Trophoblast cell (in vitro differentiated cells and primary cell): ENCODE data around the gene UGT2B17.
"Not testable (repeated sequence)": the region's sequence is repeated elsewhere in the genome, so short reads cannot be mapped to it uniquely, and the experiment has no call there.

Experiments used
- DNase-seq, 2 donors: peaks; one replicate each; pipeline ENCODE4 v3.0.0-alpha.2; 2016
- H2AFZ ChIP-seq: 2 replicates; pipeline ENCODE4 v1.6.1; 2013; ENCODE audit warnings: low read length, moderate library complexity, mild to moderate bottlenecking; ENCODE audit not compliant: insufficient read depth, poor library complexity
- H2AK5ac ChIP-seq: 2 replicates; pipeline ENCODE4 v1.6.1; 2013; ENCODE audit warnings: mild to moderate bottlenecking, low read length
- H2BK120ac ChIP-seq: 2 replicates; pipeline ENCODE4 v1.6.1; 2013; ENCODE audit warnings: low read length, mild to moderate bottlenecking, moderate library complexity; ENCODE audit not compliant: insufficient read depth, poor library complexity
- H2BK12ac ChIP-seq: 2 replicates; pipeline ENCODE4 v1.6.1; 2013; ENCODE audit warnings: mild to moderate bottlenecking, low read length, moderate library complexity
- H2BK5ac ChIP-seq: 2 replicates; pipeline ENCODE4 v1.6.1; 2013; ENCODE audit warnings: low read length, low read depth, moderate library complexity, mild to moderate bottlenecking; ENCODE audit not compliant: poor library complexity
- H3K14ac ChIP-seq: 2 replicates; pipeline ENCODE4 v1.6.1; 2013; ENCODE audit warnings: mild to moderate bottlenecking, low read length
- H3K18ac ChIP-seq: 2 replicates; pipeline ENCODE4 v1.6.1; 2013; ENCODE audit warnings: mild to moderate bottlenecking, low read length
- H3K23ac ChIP-seq: 2 replicates; pipeline ENCODE4 v1.6.1; 2013; ENCODE audit warnings: low read length
- H3K27ac ChIP-seq: 2 replicates; pipeline ENCODE4 v1.5.1; 2013; ENCODE audit warnings: low read depth, mild to moderate bottlenecking, inconsistent platforms, low read length, moderate library complexity
- H3K27me3 ChIP-seq: 2 replicates; pipeline ENCODE4 v1.6.1; 2013; ENCODE audit warnings: inconsistent platforms, mild to moderate bottlenecking, low read length, moderate library complexity; ENCODE audit not compliant: insufficient read depth
- H3K36me3 ChIP-seq, 2 experiments: 1 replicate in 1 of 2; 2 replicates in 1 of 2; pipeline ENCODE4 v1.6.1; 2013; ENCODE audit warnings: low read length in 2 of 2, mild to moderate bottlenecking in 2 of 2, moderate library complexity in 1 of 2; ENCODE audit not compliant: insufficient read depth in 2 of 2, control insufficient read depth in 1 of 2
- H3K4ac ChIP-seq: 2 replicates; pipeline ENCODE4 v1.6.1; 2013; ENCODE audit warnings: low read depth, mild to moderate bottlenecking, low read length, moderate library complexity
- H3K4me1 ChIP-seq, 2 experiments: 1 replicate in 1 of 2; 2 replicates in 1 of 2; pipeline ENCODE4 v1.6.1; 2013; ENCODE audit warnings: low read length in 2 of 2, mild to moderate bottlenecking in 2 of 2, moderate library complexity in 1 of 2; ENCODE audit not compliant: insufficient read depth in 2 of 2, control insufficient read depth in 1 of 2
- H3K4me2 ChIP-seq: 2 replicates; pipeline ENCODE4 v1.6.1; 2013; ENCODE audit warnings: inconsistent platforms, mild to moderate bottlenecking, low read length, moderate library complexity
- H3K4me3 ChIP-seq: 2 replicates; pipeline ENCODE4 v1.5.1; 2013; ENCODE audit warnings: mild to moderate bottlenecking, low read depth, low read length, inconsistent platforms
- H3K79me1 ChIP-seq: one replicate; pipeline ENCODE4 v1.6.1; 2013; ENCODE audit warnings: low read length
- H3K79me2 ChIP-seq: 2 replicates; pipeline ENCODE4 v1.6.1; 2013; ENCODE audit warnings: low read length, mild to moderate bottlenecking; ENCODE audit not compliant: control insufficient read depth, insufficient read depth, poor library complexity
- H3K9ac ChIP-seq: 2 replicates; pipeline ENCODE4 v1.6.1; 2013; ENCODE audit warnings: mild to moderate bottlenecking, low read length
- H3K9me3 ChIP-seq: 2 replicates; pipeline ENCODE4 v1.6.1; 2013; ENCODE audit warnings: low read depth, mild to moderate bottlenecking, control low read depth, inconsistent platforms, low read length; ENCODE audit not compliant: insufficient read depth
- H4K12ac ChIP-seq: 2 replicates; pipeline ENCODE4 v1.6.1; 2013; ENCODE audit warnings: low read depth, mild to moderate bottlenecking, low read length, moderate library complexity
- H4K8ac ChIP-seq: 2 replicates; pipeline ENCODE4 v1.6.1; 2013; ENCODE audit warnings: low read depth, mild to moderate bottlenecking, low read length, moderate library complexity
- H4K91ac ChIP-seq: one replicate; pipeline ENCODE4 v1.6.1; 2013; ENCODE audit warnings: low read depth, mild to moderate bottlenecking, low read length, moderate library complexity
- WGBS: extraction: QIAGEN DNeasy Blood & Tissue Kit; methylation state at CpG from one replicate; pipeline ENCODE4 v1.1.7; 2013; ENCODE audit warnings: missing lambda C conversion rate; ENCODE audit not compliant: insufficient read length, insufficient coverage; ENCODE audit errors: extremely low coverage; 5-methylcytosine and 5-hydroxymethylcytosine counted together

The UGT2B17 gene

GRCh38 chr4:68503462-68503861 is 72.7 kb downstream of the UGT2B17 start:
- Histone ChIP-seq H4K91ac (peak overlapping the region; percentile 37), H2BK12ac (peak overlapping the region; percentile 13)
- not testable (repeated sequence) for H2BK5ac ChIP-seq, H3K4me1 ChIP-seq, H3K14ac ChIP-seq, H2AK5ac ChIP-seq, DNase-seq, H4K12ac ChIP-seq, H4K8ac ChIP-seq, H3K4ac ChIP-seq, H3K27me3 ChIP-seq, H3K18ac ChIP-seq, H3K23ac ChIP-seq, H3K36me3 ChIP-seq, H3K79me2 ChIP-seq, H2AFZ ChIP-seq, H3K27ac ChIP-seq, H3K9ac ChIP-seq, H2BK120ac ChIP-seq, H3K4me2 ChIP-seq, H3K79me1 ChIP-seq, H3K4me3 ChIP-seq, H3K9me3 ChIP-seq
- no CpG with 5 or more reads among the region's 4 CpGs for WGBS

- H3K14ac ChIP-seq = no peak overlapping the region
- no peak overlapping the region for H3K4me2 ChIP-seq
- H3K4me3 ChIP-seq = no peak overlapping the region
- no peak overlapping the region for H3K9ac ChIP-seq
- H3K27ac ChIP-seq = no peak overlapping the region
- H4K8ac ChIP-seq = no peak overlapping the region
- no peaks in the 10 kb centered on the region for H3K4me1 ChIP-seq
- H3K23ac ChIP-seq = no peak overlapping the region
- H2AFZ ChIP-seq = no peak overlapping the region
- no peak overlapping the region for H2BK12ac ChIP-seq
- H3K4ac ChIP-seq = no peak overlapping the region
- H3K79me2 ChIP-seq = no peaks in the 10 kb centered on the region
- no peak overlapping the region for H2BK120ac ChIP-seq
- peaks cover 2% of the 10 kb centered on the region for H3K79me1 ChIP-seq
- no CpG with 5 or more reads among the region's 4 CpGs for WGBS
- H2AK5ac ChIP-seq = no peak overlapping the region
- H2BK5ac ChIP-seq = no peak overlapping the region
- no peak overlapping the region for H4K91ac ChIP-seq
- no peaks in the 10 kb centered on the region for H3K27me3 ChIP-seq
- H3K18ac ChIP-seq = no peak overlapping the region
- H3K9me3 ChIP-seq = no peaks in the 10 kb centered on the region
- DNase-seq = no peak
- H3K36me3 ChIP-seq = no peaks in the 10 kb centered on the region
- no peak overlapping the region for H4K12ac ChIP-seq
These were observed 77.1 kb downstream of the UGT2B17 start for GRCh38 chr4:68499021-68499420.

GRCh38 chr4:68498413-68499007 is 77.6 kb downstream of the UGT2B17 start:
- Histone ChIP-seq H3K4me2 (no peak overlapping the region), H4K8ac (no peak overlapping the region), H3K14ac (no peak overlapping the region), H3K4ac (no peak overlapping the region), H3K9me3 (no peaks in the 10 kb centered on the region), H2BK5ac (no peak overlapping the region), H3K9ac (no peak overlapping the region), H3K79me2 (no peaks in the 10 kb centered on the region), H2BK120ac (no peak overlapping the region), H4K12ac (no peak overlapping the region), H3K79me1 (peaks cover 2% of the 10 kb centered on the region), H3K27me3 (no peaks in the 10 kb centered on the region), H3K18ac (no peak overlapping the region), H2AK5ac (no peak overlapping the region), H3K4me3 (no peak overlapping the region), H3K27ac (no peak overlapping the region), H3K4me1 (no peaks in the 10 kb centered on the region), H3K23ac (no peak overlapping the region), H2AFZ (no peak overlapping the region), H4K91ac (no peak overlapping the region), H3K36me3 (no peaks in the 10 kb centered on the region), H2BK12ac (no peak overlapping the region)
- peak; percentile 46 to 72 for DNase-seq
- WGBS = no CpG with 5 or more reads among the region's 5 CpGs

- Histone ChIP-seq H3K9me3 (peaks cover 1% of the 10 kb centered on the region), H3K79me2 (no peaks in the 10 kb centered on the region), H4K12ac (no peak overlapping the region), H3K27ac (no peak overlapping the region), H3K14ac (no peak overlapping the region), H3K27me3 (no peaks in the 10 kb centered on the region), H3K23ac (no peak overlapping the region), H2AFZ (no peak overlapping the region), H3K79me1 (no peaks in the 10 kb centered on the region), H3K18ac (no peak overlapping the region), H2BK120ac (no peak overlapping the region), H3K9ac (no peak overlapping the region), H2AK5ac (no peak overlapping the region), H3K4ac (no peak overlapping the region), H2BK12ac (no peak overlapping the region), H4K91ac (no peak overlapping the region), H3K36me3 (no peaks in the 10 kb centered on the region), H4K8ac (no peak overlapping the region), H3K4me3 (no peak overlapping the region), H3K4me2 (no peak overlapping the region), H2BK5ac (no peak overlapping the region), H3K4me1 (no peaks in the 10 kb centered on the region)
- DNase-seq = peak in 1 of 2 donors; percentile 22
- no CpG with 5 or more reads among the region's 1 CpG for WGBS
These were observed 81.4 kb downstream of the UGT2B17 start for GRCh38 chr4:68494688-68495087.
